Measurements from ENCODE around the gene ACSS3. TPM values are rescaled to one million over a fixed set of nuclear protein-coding genes. Genes with fewer than 3 reads are reported as not detected.

The ACSS3 gene
- total RNA-seq, 1 donor from 2014 or later, result 1.1 TPM

- DNase-seq (ENCODE audit: low read depth) (no peak), FAIRE-seq (no peak)
- no peaks in the 10 kb centered on the region for H3K36me3 ChIP-seq (ENCODE audit: control insufficient read depth, insufficient read depth, low read length)
- H3K27me3 ChIP-seq (ENCODE audit: control insufficient read depth, insufficient read depth, low read length), result no peaks in the 10 kb centered on the region
- no peak for TF ChIP-seq CTCF (IDR thresholded peaks at IDR 0.05; ENCODE audit: insufficient read depth, low read length, severe bottlenecking)
- no peak overlapping the region for H3K4me3 ChIP-seq (ENCODE audit: low read depth, low read length)
Measured at GRCh38 chr12:81088221-81088620, 10.3 kb downstream of the ACSS3 start.

GRCh38 chr12:81089412-81089811 is 11.5 kb downstream of the ACSS3 start:
- H3K4me3 ChIP-seq (ENCODE audit: low read depth, low read length), result no peak overlapping the region
- TF ChIP-seq CTCF (IDR thresholded peaks at IDR 0.05; ENCODE audit: insufficient read depth, low read length, severe bottlenecking), result no peak
- H3K27me3 ChIP-seq (ENCODE audit: control insufficient read depth, insufficient read depth, low read length), result no peaks in the 10 kb centered on the region
- no peaks in the 10 kb centered on the region for H3K36me3 ChIP-seq (ENCODE audit: control insufficient read depth, insufficient read depth, low read length)
- DNase-seq (ENCODE audit: low read depth) (peak; percentile 34), FAIRE-seq (no peak)

GRCh38 chr12:81092053-81092452 is 14.2 kb downstream of the ACSS3 start:
- Histone ChIP-seq H3K36me3 (ENCODE audit: control insufficient read depth, insufficient read depth, low read length) (no peaks in the 10 kb centered on the region), H3K27me3 (ENCODE audit: control insufficient read depth, insufficient read depth, low read length) (no peaks in the 10 kb centered on the region), H3K4me3 (ENCODE audit: low read depth, low read length) (no peak overlapping the region)
- DNase-seq (ENCODE audit: low read depth), result no peak
- TF ChIP-seq CTCF (IDR thresholded peaks at IDR 0.05; ENCODE audit: insufficient read depth, low read length, severe bottlenecking), result no peak
- FAIRE-seq, result no peak

- DNase-seq (ENCODE audit: low read depth), result no peak
- FAIRE-seq, result no peak
- Histone ChIP-seq H3K36me3 (ENCODE audit: control insufficient read depth, insufficient read depth, low read length) (no peaks in the 10 kb centered on the region), H3K27me3 (ENCODE audit: control insufficient read depth, insufficient read depth, low read length) (no peaks in the 10 kb centered on the region), H3K4me3 (ENCODE audit: low read depth, low read length) (no peak overlapping the region)
- TF ChIP-seq CTCF (IDR thresholded peaks at IDR 0.05; ENCODE audit: insufficient read depth, low read length, severe bottlenecking), result no peak
Measured at GRCh38 chr12:81094718-81095360, 17.0 kb downstream of the ACSS3 start.

GRCh38 chr12:81095501-81096232 is 17.8 kb downstream of the ACSS3 start:
- no peak for TF ChIP-seq CTCF (IDR thresholded peaks at IDR 0.05; ENCODE audit: insufficient read depth, low read length, severe bottlenecking)
- no peak for DNase-seq (ENCODE audit: low read depth)

More at GRCh38 chr12:81095501-81096232, 17.8 kb downstream of the ACSS3 start:
- H3K4me3 ChIP-seq (ENCODE audit: low read depth, low read length), result no peak overlapping the region
- FAIRE-seq, result no peak
- no peaks in the 10 kb centered on the region for H3K36me3 ChIP-seq (ENCODE audit: control insufficient read depth, insufficient read depth, low read length)
- no peaks in the 10 kb centered on the region for H3K27me3 ChIP-seq (ENCODE audit: control insufficient read depth, insufficient read depth, low read length)

Measured in bronchial epithelial cell (primary cell).